ENCODE measurements around the gene HPD. TPM values are rescaled to one million over a fixed set of nuclear protein-coding genes. Genes with fewer than 3 reads are reported as not detected.

HPD gene
- total RNA-seq, 2 experiments from 2014 or later = not detected

GRCh38 chr12:121801595-121802484 lies 56.8 kb downstream of the HPD start:
- Mint-ChIP-seq H3K36me3 (peaks cover 45% of the 10 kb centered on the region), H3K27me3 (no peaks in the 10 kb centered on the region)

GRCh38 chr12:121800694-121801594 lies 57.7 kb downstream of the HPD start:
- intact Hi-C loops (cut with micrococcal nuclease) = no loop called here
- Mint-ChIP-seq H3K4me1 (ENCODE audit: low read depth) (peaks cover 25% of the 10 kb centered on the region), H3K9me3 (no peaks in the 10 kb centered on the region), H3K4me3 (peak overlapping the region; percentile 91), H3K27me3 (no peaks in the 10 kb centered on the region), H3K36me3 (peaks cover 40% of the 10 kb centered on the region), H3K27ac (peak overlapping the region; percentile 99)
- CTCF ChIA-PET = interaction anchor here (1.5 to 18.5 kb wide), 6 partner anchors 6 to 87 kb away, joined by 4 to 856 read pairs (median 14); partner anchors contain the start of genes PSMD9, RHOF and SETD1B
- POLR2A ChIA-PET = interaction anchor here (0.6 to 7.7 kb wide), 11 partner anchors 7 to 1509 kb away, joined by 3 to 86 read pairs (median 7); partner anchors contain the start of genes PSMD9, RHOF and RNU4-2
- DNase-seq = peak; percentile 82

More at GRCh38 chr12:121801595-121802484, 56.8 kb downstream of the HPD start:
- Mint-ChIP-seq H3K9me3 (no peaks in the 10 kb centered on the region), H3K4me3 (peak overlapping the region; percentile 91), H3K27ac (peak overlapping the region; percentile 99), H3K4me1 (ENCODE audit: low read depth) (peaks cover 31% of the 10 kb centered on the region)
- ChIA-PET CTCF (interaction anchor here (1.1 to 18.5 kb wide), 7 partner anchors 7 to 322 kb away, joined by 3 to 856 read pairs (median 11); partner anchors contain the start of genes PSMD9, RHOF and SETD1B), POLR2A (interaction anchor here (0.7 to 4.2 kb wide), 10 partner anchors 8 to 1510 kb away, joined by 3 to 41 read pairs (median 4); partner anchors contain the start of genes RHOF, RNU4-2 and ZCCHC8)
- intact Hi-C loops (cut with micrococcal nuclease) = loop anchor here (1.0 kb wide), 1 partner anchor 8 kb away; no protein-coding TSS in a partner anchor
- peak; percentile 67 for DNase-seq

DNA sequence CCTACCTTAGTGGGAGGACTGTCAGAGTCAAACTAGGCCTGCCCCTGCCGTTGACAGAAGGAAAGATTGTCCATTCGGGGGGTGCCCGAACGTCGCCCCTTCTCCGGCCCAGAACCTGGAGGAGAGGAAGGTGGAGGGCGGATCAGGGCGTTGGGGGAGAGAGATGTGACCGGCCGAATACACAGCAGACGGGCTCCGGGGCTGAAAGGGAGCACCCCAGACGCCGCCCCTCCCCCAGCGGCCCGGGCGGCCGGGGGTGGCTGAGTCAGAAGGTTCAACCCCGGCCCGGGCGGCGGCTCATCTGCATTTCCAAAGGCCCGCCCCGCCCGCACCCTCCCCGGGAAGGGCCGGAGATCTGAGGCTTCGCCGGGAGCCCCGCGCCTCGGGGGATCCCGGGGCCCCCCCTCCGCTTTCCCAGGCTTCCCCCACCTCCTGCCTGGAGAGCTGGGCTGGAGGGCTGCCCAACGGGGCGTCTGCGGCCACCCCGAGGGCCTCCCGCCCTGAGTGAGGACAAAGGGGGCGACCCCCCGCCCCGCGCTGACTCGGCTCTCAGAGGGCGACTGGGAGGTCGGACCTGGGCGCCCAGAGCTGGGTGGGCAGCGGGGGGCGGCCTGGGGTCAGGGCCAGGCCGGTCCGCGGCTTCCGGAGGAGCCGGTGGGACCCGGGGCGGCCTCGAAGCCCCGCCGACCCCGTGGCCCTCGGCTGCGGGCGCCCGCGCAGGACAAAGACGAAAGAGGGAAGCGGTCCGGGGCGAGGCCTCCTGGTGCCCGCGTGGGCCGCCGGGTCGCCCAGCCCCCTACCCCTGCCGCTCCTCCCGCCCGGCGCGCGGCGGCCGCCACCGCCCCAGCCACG lies 58.6 kb downstream of the HPD start:
- intact Hi-C loops (cut with micrococcal nuclease) = loop anchor here (10.0 kb wide), 1 partner anchor 425 kb away; the partner anchor contains the start of gene DIABLO
- CTCF ChIA-PET = interaction anchor here (2.3 to 18.5 kb wide), 4 partner anchors 6 to 88 kb away, joined by 10 to 856 read pairs (median 436); partner anchors contain the start of genes PSMD9, RHOF and SETD1B
- Mint-ChIP-seq H3K27ac (peak overlapping the region; percentile 89), H3K4me3 (peak overlapping the region; percentile 83), H3K27me3 (no peaks in the 10 kb centered on the region), H3K9me3 (no peaks in the 10 kb centered on the region), H3K36me3 (peaks cover 34% of the 10 kb centered on the region), H3K4me1 (ENCODE audit: low read depth) (peaks cover 26% of the 10 kb centered on the region)
- DNase-seq = peak; percentile 89
- POLR2A ChIA-PET = interaction anchor here (0.6 to 7.7 kb wide), 8 partner anchors 10 to 1508 kb away, joined by 3 to 86 read pairs (median 6); partner anchors contain the start of genes PSMD9 and RNU4-2

DNA sequence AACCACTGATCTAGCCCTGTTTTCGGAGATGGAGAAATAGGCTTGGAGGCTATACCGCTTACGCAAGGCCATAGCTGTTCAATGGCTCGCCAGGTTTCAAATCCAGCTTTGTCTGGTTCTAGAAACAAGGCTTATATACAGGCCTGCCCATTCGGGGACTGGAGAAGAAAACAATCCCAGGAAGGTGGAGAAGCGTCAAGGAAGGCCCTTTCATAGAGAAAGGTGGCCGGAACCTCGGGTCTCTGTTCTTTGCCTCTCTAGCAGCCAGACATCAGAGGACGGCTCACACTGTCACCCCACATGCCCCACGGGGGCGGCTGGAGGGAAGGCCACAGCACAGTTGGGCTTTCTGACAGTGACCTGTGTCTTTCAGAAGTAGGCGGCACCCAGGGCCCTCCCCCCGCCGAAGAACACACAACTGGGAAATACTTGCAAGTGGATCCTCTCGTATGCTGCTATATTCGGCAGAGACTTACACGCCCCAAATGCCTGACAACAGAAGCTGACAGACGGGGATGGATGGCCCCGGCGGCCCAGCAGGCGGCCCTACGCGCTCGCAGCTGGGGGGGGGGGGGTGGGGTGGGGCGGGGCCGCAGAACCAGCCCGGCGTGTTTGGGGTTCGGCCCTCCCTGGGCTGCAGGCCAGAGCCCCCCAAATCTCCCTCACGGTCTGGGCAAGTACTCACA lies 59.4 kb downstream of the HPD start:
- Mint-ChIP-seq H3K4me1 (ENCODE audit: low read depth) (peaks cover 33% of the 10 kb centered on the region), H3K27me3 (no peaks in the 10 kb centered on the region), H3K27ac (peak overlapping the region; percentile 89), H3K36me3 (peaks cover 30% of the 10 kb centered on the region), H3K4me3 (peak overlapping the region; percentile 83), H3K9me3 (no peaks in the 10 kb centered on the region)
- CTCF ChIA-PET = interaction anchor here (2.3 to 18.5 kb wide), 2 partner anchors 10 to 89 kb away, joined by 10 to 856 read pairs; partner anchors contain the start of genes PSMD9 and SETD1B
- intact Hi-C loops (cut with micrococcal nuclease) = loop anchor here (10.0 kb wide), 1 partner anchor 426 kb away; the partner anchor contains the start of gene DIABLO
- DNase-seq = peak; percentile 74
- POLR2A ChIA-PET = interaction anchor here (1.2 to 7.7 kb wide), 4 partner anchors 10 to 94 kb away, joined by 3 to 86 read pairs (median 4); no protein-coding TSS in a partner anchor

DNA sequence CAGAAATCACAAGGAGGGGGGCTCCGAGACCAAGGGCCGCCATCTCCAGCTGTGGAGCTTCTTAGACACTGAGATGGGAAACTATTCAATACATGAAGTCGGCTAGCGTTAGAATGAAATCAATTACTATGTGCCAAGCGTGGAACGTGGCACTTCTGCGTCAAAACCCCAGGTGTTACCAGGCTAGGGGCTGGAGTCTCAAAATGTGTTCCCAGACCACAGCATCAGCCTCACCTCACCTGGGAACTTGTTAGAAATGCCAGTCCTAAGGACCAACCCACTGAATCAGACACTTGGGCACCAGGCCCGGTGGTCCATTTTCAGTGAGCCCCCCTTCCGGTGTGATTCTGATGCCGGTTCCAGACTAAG lies 59.9 kb downstream of the HPD start:
- peak overlapping the region; percentile 89 for H3K27ac Mint-ChIP-seq
- peaks cover 34% of the 10 kb centered on the region for H3K4me1 Mint-ChIP-seq (ENCODE audit: low read depth)
- H3K9me3 Mint-ChIP-seq = no peaks in the 10 kb centered on the region
- H3K36me3 Mint-ChIP-seq = peaks cover 30% of the 10 kb centered on the region
- CTCF ChIA-PET = interaction anchor here (2.3 to 18.5 kb wide), 2 partner anchors 10 to 89 kb away, joined by 10 to 856 read pairs; partner anchors contain the start of genes PSMD9 and SETD1B
- H3K4me3 Mint-ChIP-seq = peak overlapping the region; percentile 83
- intact Hi-C loops (cut with micrococcal nuclease) = loop anchor here (10.0 kb wide), 1 partner anchor 426 kb away; the partner anchor contains the start of gene DIABLO
- no peaks in the 10 kb centered on the region for H3K27me3 Mint-ChIP-seq
- POLR2A ChIA-PET = interaction anchor here (1.2 to 7.7 kb wide), 5 partner anchors 8 to 95 kb away, joined by 3 to 86 read pairs (median 5); no protein-coding TSS in a partner anchor
- no peak for DNase-seq

DNA sequence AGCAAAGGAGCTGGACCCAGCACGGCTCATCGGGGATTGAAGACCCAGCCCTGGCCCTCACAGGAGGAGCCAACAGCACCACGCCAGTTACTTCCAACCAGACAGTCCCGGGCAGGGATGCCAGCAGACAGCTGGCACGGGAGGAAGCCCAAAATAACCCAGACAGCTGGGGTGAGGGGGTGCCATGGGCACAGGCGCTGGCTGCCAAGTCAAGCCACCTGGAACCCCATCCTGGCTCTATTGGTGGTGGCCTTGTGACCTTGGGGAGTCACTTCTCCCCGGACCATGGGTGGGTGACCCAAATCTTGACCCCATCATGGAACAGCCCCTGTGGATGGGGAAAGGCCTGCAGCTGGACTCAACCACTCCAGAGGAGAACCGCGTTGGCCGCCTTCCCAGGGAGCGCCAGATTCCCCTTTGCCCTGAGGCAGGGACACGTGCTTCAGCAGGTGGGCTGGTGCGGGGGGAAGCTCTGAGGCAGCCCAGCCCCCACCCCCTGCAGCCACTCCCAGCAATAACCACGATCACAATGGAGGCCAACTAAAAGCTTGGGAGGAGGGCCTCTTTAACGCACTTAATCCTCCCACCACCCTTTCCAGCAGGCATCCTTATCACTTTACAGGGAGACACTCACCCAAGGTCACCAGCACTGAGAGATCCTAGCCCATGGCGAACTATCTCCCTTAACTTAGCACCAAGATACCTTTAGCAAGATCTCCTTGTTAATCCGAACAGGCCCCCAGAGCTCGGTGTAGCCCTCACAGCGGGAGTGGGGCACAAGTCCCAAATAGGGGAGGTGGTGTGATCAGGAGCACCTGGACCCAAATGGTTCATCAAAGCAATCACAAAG lies 60.5 kb downstream of the HPD start:
- no peaks in the 10 kb centered on the region for H3K27me3 Mint-ChIP-seq
- ChIA-PET CTCF (interaction anchor here (0.6 to 18.5 kb wide), 4 partner anchors 9 to 737 kb away, joined by 3 to 856 read pairs (median 6); partner anchors contain the start of genes PSMD9 and SETD1B), POLR2A (interaction anchor here (1.4 to 7.7 kb wide), 4 partner anchors 8 to 15 kb away, joined by 3 to 86 read pairs (median 10); no protein-coding TSS in a partner anchor)
- no peaks in the 10 kb centered on the region for H3K9me3 Mint-ChIP-seq
- intact Hi-C loops (cut with micrococcal nuclease) = loop anchor here (10.0 kb wide), 1 partner anchor 427 kb away; the partner anchor contains the start of gene DIABLO
- H3K4me1 Mint-ChIP-seq (ENCODE audit: low read depth) = peaks cover 34% of the 10 kb centered on the region
- peak overlapping the region; percentile 89 for H3K27ac Mint-ChIP-seq
- DNase-seq = no peak
- peaks cover 30% of the 10 kb centered on the region for H3K36me3 Mint-ChIP-seq
- peak overlapping the region; percentile 83 for H3K4me3 Mint-ChIP-seq

DNA sequence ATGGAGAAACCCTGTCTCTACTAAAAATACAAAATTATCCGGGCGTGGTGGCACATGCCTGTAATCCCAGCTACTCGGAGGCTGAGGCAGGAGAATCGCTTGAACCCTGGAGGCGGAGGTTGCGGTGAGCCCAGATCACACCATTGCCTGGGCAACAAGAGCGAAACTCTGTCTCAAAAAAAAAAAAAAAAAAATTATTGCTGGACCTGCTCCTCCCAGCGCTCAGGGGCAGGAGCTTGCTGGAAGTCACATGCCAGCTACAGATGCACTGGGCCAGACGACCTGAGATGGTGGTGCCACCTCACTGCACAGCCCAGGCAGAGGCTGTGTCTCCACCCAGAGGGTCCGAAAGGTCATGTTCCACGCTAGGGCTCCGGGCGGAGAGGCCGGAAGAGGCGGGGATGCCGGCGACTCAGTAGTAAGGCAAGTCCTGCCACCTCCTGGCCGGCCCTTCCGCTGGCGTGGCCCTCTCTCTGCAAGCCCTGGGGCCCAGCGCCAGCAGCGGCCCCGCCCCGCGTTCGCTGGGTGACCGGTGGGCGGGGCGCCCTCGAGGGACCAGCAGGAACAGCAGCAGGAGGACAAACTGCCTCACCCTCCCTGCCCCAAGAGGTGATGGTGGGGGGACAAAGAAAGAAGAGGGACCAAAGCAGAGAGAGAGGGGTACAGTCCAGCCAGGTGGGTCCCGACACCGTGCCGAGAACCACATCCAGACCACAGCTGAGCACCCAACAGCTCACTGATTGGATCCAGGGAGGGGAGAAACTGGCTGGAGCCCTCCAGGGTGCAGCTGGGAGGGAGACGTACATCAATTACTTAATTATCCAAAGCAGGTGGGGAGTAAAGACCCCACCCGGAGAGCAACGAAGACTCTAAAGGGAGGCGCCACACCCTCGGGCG lies 61.6 kb downstream of the HPD start:
- H3K4me3 Mint-ChIP-seq = no peak overlapping the region
- H3K27me3 Mint-ChIP-seq = no peaks in the 10 kb centered on the region
- DNase-seq = no peak
- H3K9me3 Mint-ChIP-seq = no peaks in the 10 kb centered on the region
- ChIA-PET CTCF (interaction anchor here (4.5 to 18.5 kb wide), 4 partner anchors 12 to 109 kb away, joined by 67 to 856 read pairs (median 267); partner anchors contain the start of genes PSMD9 and SETD1B), POLR2A (interaction anchor here (3.4 to 8.2 kb wide), 3 partner anchors 9 to 15 kb away, joined by 15 to 127 read pairs (median 86); no protein-coding TSS in a partner anchor)
- peaks cover 38% of the 10 kb centered on the region for H3K4me1 Mint-ChIP-seq (ENCODE audit: low read depth)
- intact Hi-C loops (cut with micrococcal nuclease) = loop anchor here (10.0 kb wide), 1 partner anchor 428 kb away; the partner anchor contains the start of gene DIABLO
- peak overlapping the region; percentile 28 for H3K27ac Mint-ChIP-seq
- H3K36me3 Mint-ChIP-seq = peaks cover 33% of the 10 kb centered on the region
